Measurements from ENCODE around the gene HMOX1. TPM values are rescaled to one million over a fixed set of nuclear protein-coding genes. Genes with fewer than 3 reads are reported as not detected.
"Not testable (repeated sequence)": the region's sequence is repeated elsewhere in the genome, so short reads cannot be mapped to it uniquely, and the experiment has no call there.

HMOX1 gene
- total RNA-seq, 1 experiment from 2014 or later, result 93.0 TPM

GRCh38 chr22:35435201-35435740 is 54.4 kb downstream of the HMOX1 start:
- no peak overlapping the region for H3K27ac Mint-ChIP-seq (ENCODE audit: unreplicated experiment)
- intact Hi-C loops (cut with micrococcal nuclease; ENCODE audit: unreplicated experiment), result no loop called here
- no peak for DNase-seq
- Histone ChIP-seq H3K27me3 (replicated peaks; ENCODE audit: control insufficient read depth, insufficient read depth, low read length) (no peaks in the 10 kb centered on the region), H3K4me3 (ENCODE audit: low read depth, low read length) (no peak overlapping the region), H3K36me3 (ENCODE audit: control insufficient read depth, insufficient read depth, low read length) (peaks cover 3% of the 10 kb centered on the region), H3K4me1 (no peaks in the 10 kb centered on the region), H3K9me3 (no peaks in the 10 kb centered on the region)
- no TSS peak for BruUV-seq (replicated peaks)
- H3K27me3 Mint-ChIP-seq (ENCODE audit: insufficient read depth, unreplicated experiment), result no peaks in the 10 kb centered on the region
- peaks cover 11% of the 10 kb centered on the region for H3K9me3 Mint-ChIP-seq (ENCODE audit: unreplicated experiment)
- no peak overlapping the region for H3K4me3 Mint-ChIP-seq (ENCODE audit: unreplicated experiment)
- H3K4me1 Mint-ChIP-seq (ENCODE audit: low read depth, unreplicated experiment), result no peaks in the 10 kb centered on the region
- POLR2A ChIA-PET, result no interaction called here
- H3K36me3 Mint-ChIP-seq (ENCODE audit: insufficient read depth, unreplicated experiment), result peaks cover 40% of the 10 kb centered on the region
- CTCF ChIA-PET, result no interaction called here
- TF ChIP-seq CTCF (IDR thresholded peaks at IDR 0.05; ENCODE audit: insufficient read depth in 1 of 2, low read depth in 1 of 2, low read length in 1 of 2, severe bottlenecking in 1 of 2, unreplicated experiment in 1 of 2), result no peak

- no peak for TF ChIP-seq CTCF (IDR thresholded peaks at IDR 0.05; ENCODE audit: insufficient read depth in 1 of 2, low read depth in 1 of 2, low read length in 1 of 2, severe bottlenecking in 1 of 2, unreplicated experiment in 1 of 2)
- Mint-ChIP-seq H3K27me3 (ENCODE audit: insufficient read depth, unreplicated experiment) (no peaks in the 10 kb centered on the region), H3K27ac (ENCODE audit: unreplicated experiment) (no peak overlapping the region), H3K4me3 (ENCODE audit: unreplicated experiment) (no peak overlapping the region), H3K4me1 (ENCODE audit: low read depth, unreplicated experiment) (no peaks in the 10 kb centered on the region), H3K36me3 (ENCODE audit: insufficient read depth, unreplicated experiment) (peaks cover 30% of the 10 kb centered on the region), H3K9me3 (ENCODE audit: unreplicated experiment) (peaks cover 11% of the 10 kb centered on the region)
- Histone ChIP-seq H3K9me3 (no peaks in the 10 kb centered on the region), H3K27me3 (replicated peaks; ENCODE audit: control insufficient read depth, insufficient read depth, low read length) (no peaks in the 10 kb centered on the region), H3K36me3 (ENCODE audit: control insufficient read depth, insufficient read depth, low read length) (peaks cover 3% of the 10 kb centered on the region), H3K4me1 (no peaks in the 10 kb centered on the region), H3K4me3 (ENCODE audit: low read depth, low read length) (no peak overlapping the region)
- ChIA-PET POLR2A (no interaction called here), CTCF (no interaction called here)
- intact Hi-C loops (cut with micrococcal nuclease; ENCODE audit: unreplicated experiment), result no loop called here
- no peak for DNase-seq
- no TSS peak for BruUV-seq (replicated peaks)
Measured at GRCh38 chr22:35436421-35436820, 55.5 kb downstream of the HMOX1 start.

- Histone ChIP-seq H3K36me3 (ENCODE audit: control insufficient read depth, insufficient read depth, low read length) (peaks cover 3% of the 10 kb centered on the region), H3K9me3 (no peaks in the 10 kb centered on the region), H3K4me1 (no peaks in the 10 kb centered on the region), H3K4me3 (ENCODE audit: low read depth, low read length) (no peak overlapping the region), H3K27me3 (replicated peaks; ENCODE audit: control insufficient read depth, insufficient read depth, low read length) (no peaks in the 10 kb centered on the region)
- Mint-ChIP-seq H3K27me3 (ENCODE audit: insufficient read depth, unreplicated experiment) (no peaks in the 10 kb centered on the region), H3K27ac (ENCODE audit: unreplicated experiment) (no peak overlapping the region), H3K4me3 (ENCODE audit: unreplicated experiment) (no peak overlapping the region), H3K9me3 (ENCODE audit: unreplicated experiment) (peaks cover 11% of the 10 kb centered on the region), H3K36me3 (ENCODE audit: insufficient read depth, unreplicated experiment) (peaks cover 24% of the 10 kb centered on the region), H3K4me1 (ENCODE audit: low read depth, unreplicated experiment) (no peaks in the 10 kb centered on the region)
- peak; percentile 44 to 61 for DNase-seq
- CTCF ChIA-PET, result no interaction called here
- no peak for TF ChIP-seq CTCF (IDR thresholded peaks at IDR 0.05; ENCODE audit: insufficient read depth in 1 of 2, low read depth in 1 of 2, low read length in 1 of 2, severe bottlenecking in 1 of 2, unreplicated experiment in 1 of 2)
- intact Hi-C loops (cut with micrococcal nuclease; ENCODE audit: unreplicated experiment), result no loop called here
- POLR2A ChIA-PET, result no interaction called here
- BruUV-seq (replicated peaks), result no TSS peak
Measured at GRCh38 chr22:35437049-35437448, 56.2 kb downstream of the HMOX1 start.

- intact Hi-C loops (cut with micrococcal nuclease; ENCODE audit: unreplicated experiment); CTCF ChIA-PET: not testable (repeated sequence)
Measured at GRCh38 chr22:35438673-35439364, 57.9 kb downstream of the HMOX1 start.

More at GRCh38 chr22:35438673-35439364, 57.9 kb downstream of the HMOX1 start:
- POLR2A ChIA-PET; H3K27ac Mint-ChIP-seq (ENCODE audit: unreplicated experiment); H3K4me1 Mint-ChIP-seq (ENCODE audit: low read depth, unreplicated experiment); H3K36me3 ChIP-seq (ENCODE audit: control insufficient read depth, insufficient read depth, low read length); BruUV-seq (replicated peaks); H3K9me3 ChIP-seq; H3K4me3 ChIP-seq (ENCODE audit: low read depth, low read length); H3K4me1 ChIP-seq; H3K4me3 Mint-ChIP-seq (ENCODE audit: unreplicated experiment); DNase-seq; H3K27me3 Mint-ChIP-seq (ENCODE audit: insufficient read depth, unreplicated experiment); H3K27me3 ChIP-seq (replicated peaks; ENCODE audit: control insufficient read depth, insufficient read depth, low read length): not testable (repeated sequence)
- peaks cover 19% of the 10 kb centered on the region for H3K36me3 Mint-ChIP-seq (ENCODE audit: insufficient read depth, unreplicated experiment)
- peaks cover 11% of the 10 kb centered on the region for H3K9me3 Mint-ChIP-seq (ENCODE audit: unreplicated experiment)
